Epithelial cell of esophagus (primary cell): Measurements from ENCODE around the gene RAPGEF6.

Experiments
- DNase-seq: peaks from one replicate; pipeline ENCODE4 v3.0.0; 2010; ENCODE audit warnings: low read depth
- H3K4me3 ChIP-seq: 2 replicates; pipeline ENCODE4 v1.5.1; 2011; ENCODE audit warnings: mild to moderate bottlenecking, low read length, control low read depth
- TF ChIP-seq, protein P1 (sequence below): IDR thresholded peaks from 2 replicates; pipeline ENCODE4 v1.5.1; 2011; ENCODE audit warnings: low read depth, mild to moderate bottlenecking, low read length, control low read depth, inconsistent platforms; ENCODE audit not compliant: insufficient read depth; ENCODE audit errors: missing control alignments

Gene RAPGEF6

DNA sequence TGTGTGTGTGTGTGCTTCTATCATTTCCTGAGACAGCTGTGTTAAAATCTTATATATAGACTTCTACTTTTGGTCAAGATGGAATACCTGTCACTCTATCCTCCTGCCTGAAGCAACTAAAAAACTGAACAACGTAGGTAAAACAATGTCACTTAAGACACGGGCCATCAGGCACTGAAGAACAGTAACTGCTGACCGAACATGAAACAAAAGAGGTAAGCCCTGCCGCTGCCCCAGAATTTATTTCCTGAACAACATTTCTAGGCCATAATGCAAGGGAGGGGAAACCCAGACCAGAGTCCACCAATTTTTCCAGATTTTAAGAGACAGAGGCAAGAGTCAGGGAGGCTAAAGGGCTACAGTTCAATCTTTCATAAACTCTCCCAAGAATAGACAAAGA, 215.2 kb downstream of the RAPGEF6 start:
- no peak overlapping the region for H3K4me3 ChIP-seq
- no peak for DNase-seq
- TF ChIP-seq, protein P1, sequence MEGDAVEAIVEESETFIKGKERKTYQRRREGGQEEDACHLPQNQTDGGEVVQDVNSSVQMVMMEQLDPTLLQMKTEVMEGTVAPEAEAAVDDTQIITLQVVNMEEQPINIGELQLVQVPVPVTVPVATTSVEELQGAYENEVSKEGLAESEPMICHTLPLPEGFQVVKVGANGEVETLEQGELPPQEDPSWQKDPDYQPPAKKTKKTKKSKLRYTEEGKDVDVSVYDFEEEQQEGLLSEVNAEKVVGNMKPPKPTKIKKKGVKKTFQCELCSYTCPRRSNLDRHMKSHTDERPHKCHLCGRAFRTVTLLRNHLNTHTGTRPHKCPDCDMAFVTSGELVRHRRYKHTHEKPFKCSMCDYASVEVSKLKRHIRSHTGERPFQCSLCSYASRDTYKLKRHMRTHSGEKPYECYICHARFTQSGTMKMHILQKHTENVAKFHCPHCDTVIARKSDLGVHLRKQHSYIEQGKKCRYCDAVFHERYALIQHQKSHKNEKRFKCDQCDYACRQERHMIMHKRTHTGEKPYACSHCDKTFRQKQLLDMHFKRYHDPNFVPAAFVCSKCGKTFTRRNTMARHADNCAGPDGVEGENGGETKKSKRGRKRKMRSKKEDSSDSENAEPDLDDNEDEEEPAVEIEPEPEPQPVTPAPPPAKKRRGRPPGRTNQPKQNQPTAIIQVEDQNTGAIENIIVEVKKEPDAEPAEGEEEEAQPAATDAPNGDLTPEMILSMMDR = no peak

DNA sequence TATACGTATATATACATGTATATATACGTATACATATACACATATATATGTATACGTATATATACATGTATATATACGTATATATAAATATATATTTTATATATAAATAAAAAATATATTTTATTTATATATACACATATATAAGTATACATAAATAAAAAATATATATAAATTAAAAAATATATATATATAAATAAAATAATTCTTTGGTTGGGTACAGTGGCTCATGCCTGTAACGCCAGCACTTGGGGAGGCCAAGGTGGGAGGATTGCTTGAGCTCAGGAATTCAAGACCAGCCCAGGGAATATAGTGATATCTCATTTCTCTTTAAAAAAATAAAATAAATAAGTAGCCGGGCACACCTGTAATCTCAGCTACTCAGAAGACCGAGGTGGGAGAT, 216.2 kb downstream of the RAPGEF6 start:
- DNase-seq = no peak
- H3K4me3 ChIP-seq = no peak overlapping the region
- TF ChIP-seq, protein P1 = no peak

DNA sequence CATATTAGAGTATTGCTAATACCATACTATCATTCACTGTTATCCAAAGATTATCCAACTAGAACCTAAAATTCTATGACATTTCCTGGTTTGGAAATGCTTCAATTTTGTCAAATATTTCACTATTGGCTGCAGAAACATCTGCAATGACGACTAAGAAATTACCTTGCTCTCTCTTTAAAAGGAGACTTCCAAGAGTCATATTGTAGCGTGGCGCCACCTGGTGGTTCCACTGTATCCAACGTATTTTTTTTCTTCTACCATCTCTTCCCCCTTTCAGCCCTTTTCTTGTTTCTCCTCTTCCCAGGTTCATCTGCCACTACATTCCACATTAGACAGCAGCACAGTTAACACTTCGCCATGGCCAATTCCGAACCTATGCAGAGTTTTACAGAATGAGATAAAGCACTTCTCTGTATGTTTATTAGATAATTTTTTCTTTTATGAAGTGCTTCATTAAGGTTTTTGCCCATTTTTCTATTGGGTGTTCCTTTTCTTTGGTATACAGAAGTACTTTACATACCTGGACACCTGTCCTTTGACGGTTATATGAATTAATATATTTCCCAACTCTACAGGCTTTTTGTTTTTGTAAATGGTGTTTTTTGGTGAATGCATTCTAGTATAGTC, 217.7 kb downstream of the RAPGEF6 start:
- TF ChIP-seq, protein P1 = peak; percentile 83
- peak; percentile 73 for DNase-seq
- no peak overlapping the region for H3K4me3 ChIP-seq

DNA sequence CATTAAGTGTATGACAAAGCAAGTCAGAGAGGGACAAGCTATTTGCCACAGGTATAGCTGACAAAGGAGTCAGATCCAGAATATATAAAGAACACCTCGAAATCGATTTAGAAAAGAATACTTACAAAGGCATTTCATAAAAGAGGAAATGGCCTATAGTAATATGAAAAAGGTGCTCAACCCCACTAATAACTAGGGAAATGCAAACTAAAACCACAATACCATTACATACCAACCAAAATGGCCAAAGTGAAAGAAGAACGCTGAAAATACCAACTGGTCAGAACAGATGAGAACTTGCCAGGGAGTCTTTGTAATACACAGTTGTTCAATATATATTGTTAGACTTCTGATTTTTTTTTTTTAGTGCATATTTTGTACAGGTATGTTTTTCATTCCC, 218.3 kb downstream of the RAPGEF6 start:
- no peak overlapping the region for H3K4me3 ChIP-seq
- TF ChIP-seq, protein P1 = no peak
- DNase-seq = no peak

DNA sequence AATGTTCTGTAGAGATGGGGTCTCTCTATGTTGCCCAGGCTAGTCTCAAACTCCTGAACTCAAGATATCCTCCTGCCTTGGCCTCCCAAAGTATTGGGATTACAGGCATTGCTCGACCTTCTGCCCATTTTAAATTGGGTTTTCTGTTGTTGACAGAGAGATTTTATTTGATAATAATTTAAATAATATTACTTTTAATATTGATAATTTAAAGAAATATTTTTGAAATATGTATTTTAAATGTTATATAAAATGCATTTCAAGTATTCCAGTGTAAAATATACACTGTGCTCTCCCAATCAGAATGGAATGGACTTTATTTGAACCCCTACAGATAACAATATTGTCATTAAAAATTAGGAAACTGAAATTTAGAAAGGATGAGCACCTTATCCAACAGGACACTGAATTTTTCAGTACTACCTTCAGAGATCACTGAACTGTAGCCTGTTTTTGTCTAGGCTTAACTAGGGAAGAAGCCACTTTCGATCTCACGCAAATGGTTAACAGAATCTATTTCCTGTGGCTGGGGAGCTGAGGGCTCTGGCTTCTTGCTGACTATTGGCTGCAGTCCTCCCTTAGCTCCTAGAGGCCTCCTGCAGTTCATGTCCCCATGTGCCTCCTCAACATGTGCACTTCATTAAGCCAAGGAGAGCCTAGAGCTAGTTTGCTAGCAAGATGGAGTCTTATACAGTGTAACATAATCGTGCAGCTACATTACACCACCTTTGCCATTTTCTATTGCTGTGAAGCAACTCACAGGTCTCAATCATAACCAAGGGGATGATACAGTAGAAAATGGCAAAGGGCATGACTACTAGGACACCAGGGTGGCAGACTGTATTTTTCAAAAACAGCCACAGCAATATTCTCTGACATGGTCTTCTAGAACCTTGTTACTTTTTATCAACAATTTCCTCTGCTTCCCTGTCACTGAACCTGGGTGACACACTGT, 221.1 kb downstream of the RAPGEF6 start:
- TF ChIP-seq, protein P1 = no peak
- H3K4me3 ChIP-seq = no peak overlapping the region
- no peak for DNase-seq

DNA sequence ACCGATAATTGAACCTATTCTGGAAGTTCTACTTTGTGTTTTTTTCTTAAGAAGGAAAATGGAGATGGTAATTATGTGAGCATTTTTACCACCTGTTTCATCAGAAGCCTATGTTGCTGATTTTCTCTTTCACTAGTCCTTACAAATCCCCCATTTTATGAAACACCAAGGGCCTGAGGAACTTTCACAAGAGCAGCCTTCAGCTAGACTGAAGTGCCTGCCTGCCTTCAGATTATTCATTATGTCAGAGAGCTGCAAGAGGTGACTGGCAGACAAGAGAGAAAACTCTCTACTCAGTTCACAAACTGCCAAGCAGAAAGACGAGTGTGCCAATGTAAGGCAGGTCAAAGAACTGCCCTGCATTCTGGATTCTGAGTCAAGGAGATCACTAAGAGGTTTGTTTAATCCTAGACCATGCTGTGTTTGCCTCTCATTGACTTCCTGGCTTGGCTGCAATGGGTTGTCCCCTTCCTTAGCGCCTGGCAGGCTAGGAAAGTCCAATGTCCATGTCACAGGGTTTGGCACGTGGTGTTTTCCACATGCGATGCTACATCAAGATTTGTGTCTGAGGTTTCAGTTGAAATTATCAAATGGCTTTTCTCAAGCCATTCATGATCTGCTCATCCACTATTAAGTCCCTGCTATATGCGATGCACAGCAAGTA, 227.9 kb downstream of the RAPGEF6 start:
- no peak for DNase-seq
- TF ChIP-seq, protein P1 = no peak
- no peak overlapping the region for H3K4me3 ChIP-seq
